B cell (primary cell): Measurements from ENCODE around the gene BABAM1.

ENCODE experiments used
- CTCF ChIP-seq: fragments of 200-600 bp; IDR thresholded peaks from one replicate; pipeline ENCODE4 v1.8.0; 2022; ENCODE audit warnings: antibody characterized with exemption, mild to moderate bottlenecking
- EZH2 ChIP-seq: IDR thresholded peaks from 2 replicates; pipeline ENCODE4 v1.6.1; 2012; ENCODE audit warnings: borderline replicate concordance, low read depth, mild to moderate bottlenecking, moderate library complexity, low read length; ENCODE audit not compliant: insufficient read depth, poor library complexity, severe bottlenecking

GRCh38 chr19:17306285-17306714 is 39.1 kb downstream of the BABAM1 start:
- TF ChIP-seq EZH2 = no peak
- no peak for TF ChIP-seq CTCF
